Keratinocyte (primary cell): ENCODE data around the gene ZBTB20. TPM values are rescaled to one million over a fixed set of nuclear protein-coding genes. Genes with fewer than 3 reads are reported as not detected.
A peak's percentile ranks its signal among the peaks of the same experiment; 100 is the strongest.

Experiments
- DNase-seq: peaks from one replicate; pipeline ENCODE4 v3.0.0-alpha.2; 2011; ENCODE audit warnings: low read depth, missing footprints, low spot score
- FAIRE-seq: peaks from 2 replicates; lab custom pipeline; 2011; peaks lifted over from hg19 to GRCh38; lab: Jason Lieb, UNC
- H2AFZ ChIP-seq: 2 replicates; pipeline ENCODE4 v1.6.0; 2012; ENCODE audit warnings: low read length, control low read depth, inconsistent platforms; ENCODE audit not compliant: control insufficient read depth
- H3K27ac ChIP-seq: 2 replicates; pipeline ENCODE4 v1.5.1; 2011; ENCODE audit warnings: low read length; ENCODE audit not compliant: control insufficient read depth, insufficient read depth
- H3K27me3 ChIP-seq: 3 replicates; pipeline ENCODE4 v1.6.0; 2011; ENCODE audit warnings: low read length; ENCODE audit not compliant: control insufficient read depth, insufficient read depth; ENCODE audit errors: extremely low read depth
- H3K36me3 ChIP-seq, 2 experiments: 2 replicates in 1 of 2; 3 replicates in 1 of 2; pipeline ENCODE4 v1.5.1; 2011; ENCODE audit warnings: low read length in 2 of 2, mild to moderate bottlenecking in 1 of 2; ENCODE audit not compliant: control insufficient read depth in 2 of 2, insufficient read depth in 2 of 2; ENCODE audit errors: extremely low read depth in 1 of 2
- H3K4me1 ChIP-seq: 3 replicates; pipeline ENCODE4 v1.5.1; 2011; ENCODE audit warnings: low read length; ENCODE audit not compliant: control insufficient read depth, insufficient read depth; ENCODE audit errors: extremely low read depth
- H3K4me2 ChIP-seq: 3 replicates; pipeline ENCODE4 v1.6.0; 2011; ENCODE audit warnings: low read depth, low read length; ENCODE audit not compliant: control insufficient read depth, insufficient read depth; ENCODE audit errors: extremely low read depth
- H3K4me3 ChIP-seq, 3 experiments: fragments of 200-600 bp in 1 of 3; sonication (generic) in 1 of 3; 2 replicates in 2 of 3; 3 replicates in 1 of 3; pipeline ENCODE4 v1.5.1; 2011 to 2016; ENCODE audit warnings: low read length in 3 of 3, mild to moderate bottlenecking in 3 of 3, control low read depth in 2 of 3, inconsistent platforms in 1 of 3, low read depth in 1 of 3, mixed read lengths in 1 of 3, mixed run types in 1 of 3, moderate library complexity in 1 of 3; ENCODE audit not compliant: control insufficient read depth in 2 of 3, insufficient read depth in 2 of 3; ENCODE audit errors: extremely low read depth in 1 of 3
- H3K79me2 ChIP-seq: 2 replicates; pipeline ENCODE4 v1.6.0; 2012; ENCODE audit warnings: low read length; ENCODE audit not compliant: control insufficient read depth, insufficient read depth
- H3K9ac ChIP-seq: 3 replicates; pipeline ENCODE4 v1.6.0; 2011; ENCODE audit warnings: low read length; ENCODE audit not compliant: control insufficient read depth, insufficient read depth; ENCODE audit errors: extremely low read depth
- H3K9me1 ChIP-seq: 3 replicates; pipeline ENCODE4 v1.6.0; 2011; ENCODE audit warnings: low read length; ENCODE audit not compliant: control insufficient read depth, insufficient read depth; ENCODE audit errors: extremely low read depth
- H3K9me3 ChIP-seq: 2 replicates; pipeline ENCODE4 v1.5.1; 2012; ENCODE audit warnings: low read depth, low read length; ENCODE audit not compliant: control insufficient read depth
- H4K20me1 ChIP-seq: 3 replicates; pipeline ENCODE4 v1.6.0; 2011; ENCODE audit warnings: low read length; ENCODE audit not compliant: control insufficient read depth, insufficient read depth; ENCODE audit errors: extremely low read depth
- CTCF ChIP-seq, 3 experiments: IDR thresholded peaks in 1 of 3; conservative IDR thresholded peaks in 1 of 3; optimal IDR thresholded peaks in 1 of 3; 2 replicates in 2 of 3; 3 replicates in 1 of 3; pipeline versions ENCODE3 to v1.5.1; 2011; ENCODE audit warnings: low read length in 3 of 3, mild to moderate bottlenecking in 3 of 3, moderate library complexity in 2 of 3, control low read depth in 1 of 3, inconsistent platforms in 1 of 3; ENCODE audit not compliant: insufficient read depth in 2 of 3; ENCODE audit errors: extremely low read depth in 1 of 3
- EZH2 ChIP-seq: IDR thresholded peaks from one replicate; pipeline ENCODE4 v1.6.1; 2012; ENCODE audit warnings: inconsistent platforms, mild to moderate bottlenecking, low read length, moderate library complexity
- dilution Hi-C: fragments of 300-500 bp; cut with MboI; formaldehyde crosslinking; loops from one replicate; pipeline ENCODE4 v1.7.0; 2020; ENCODE audit warnings: low sequenced_read_pairs; ENCODE audit not compliant: extremely low pct_ligation_motif_present
- polyA plus RNA-seq, 5 experiments: library from polyadenylated mRNA; depleted of rRNA in 3 of 5; stranded (reverse) in 3 of 5; stranded (forward) in 1 of 5; unstranded in 1 of 5; fragments of >200 nt; gene quantifications; 1 replicate in 1 of 5; 2 replicates in 3 of 5; 3 replicates in 1 of 5; pipeline versions ENCODE4 v1.2.1 to v1.2.3, GENCODE V29; 2011 to 2012; ENCODE audit warnings: missing spikeins in 2 of 5, low read depth in 1 of 5, low replicate concordance in 1 of 5

Gene ZBTB20
- polyA plus RNA-seq, 1 donor (not counting 4 experiments of a cell fraction or from before 2014, with no cell fraction given): 0.52 TPM

GRCh38 chr3:114553949-114554593 lies 593.0 kb downstream of the ZBTB20 start:
- H3K27me3 ChIP-seq: no peaks in the 10 kb centered on the region
- no peak overlapping the region for H3K4me3 ChIP-seq
- no peak overlapping the region for H2AFZ ChIP-seq
- no peaks in the 10 kb centered on the region for H3K36me3 ChIP-seq
- TF ChIP-seq CTCF (optimal IDR thresholded peaks at IDR 0.05 in 1 of 3, IDR thresholded peaks at IDR 0.05 in 1 of 3, conservative IDR thresholded peaks at IDR 0.05 in 1 of 3; ENCODE audit: extremely low read depth in 1 of 3, insufficient read depth in 2 of 3, low read length in 3 of 3): no peak
- no peak for TF ChIP-seq EZH2
- FAIRE-seq (no peak), DNase-seq (no peak)
- H3K27ac ChIP-seq: no peak overlapping the region
- H3K9me3 ChIP-seq: no peaks in the 10 kb centered on the region
- no peaks in the 10 kb centered on the region for H3K79me2 ChIP-seq
- H3K4me2 ChIP-seq: no peak overlapping the region
- H3K9ac ChIP-seq: no peak overlapping the region
- H3K9me1 ChIP-seq: no peaks in the 10 kb centered on the region
- peaks cover 11% of the 10 kb centered on the region for H3K4me1 ChIP-seq
- no peaks in the 10 kb centered on the region for H4K20me1 ChIP-seq
- dilution Hi-C loops: no loop called here

GRCh38 chr3:114552527-114552812 lies 594.6 kb downstream of the ZBTB20 start:
- Histone ChIP-seq H3K36me3 (no peaks in the 10 kb centered on the region), H3K9ac (no peak overlapping the region), H3K4me2 (no peak overlapping the region), H4K20me1 (no peaks in the 10 kb centered on the region), H3K27ac (peak overlapping the region; percentile 40), H3K9me1 (no peaks in the 10 kb centered on the region), H3K9me3 (no peaks in the 10 kb centered on the region), H2AFZ (no peak overlapping the region), H3K4me1 (peaks cover 8% of the 10 kb centered on the region), H3K4me3 (no peak overlapping the region), H3K79me2 (no peaks in the 10 kb centered on the region), H3K27me3 (no peaks in the 10 kb centered on the region)
- dilution Hi-C loops: no loop called here
- FAIRE-seq: no peak
- no peak for DNase-seq
- no peak for TF ChIP-seq CTCF (optimal IDR thresholded peaks at IDR 0.05 in 1 of 3, IDR thresholded peaks at IDR 0.05 in 1 of 3, conservative IDR thresholded peaks at IDR 0.05 in 1 of 3; ENCODE audit: extremely low read depth in 1 of 3, insufficient read depth in 2 of 3, low read length in 3 of 3)
- no peak for TF ChIP-seq EZH2
